Right lobe of liver (tissue), 4 donors: Measurements from ENCODE around the gene NRCAM.

ENCODE experiments used
- CTCF ChIP-seq, 4 donors: fragments of 200-600 bp in 3 of 4; fragments of 450-650 bp in 1 of 4; IDR thresholded peaks; one replicate each; pipeline versions ENCODE4 v1.5.1 to v1.8.0; 2016 to 2022; ENCODE audit warnings: antibody characterized with exemption in 4 of 4, mild to moderate bottlenecking in 2 of 4
- POLR2A ChIP-seq: fragments of 450-650 bp; IDR thresholded peaks from one replicate; pipeline ENCODE4 v1.6.1; 2017; ENCODE audit warnings: antibody characterized with exemption, mild to moderate bottlenecking
- donor health status: DM: no; HTN: no; CAD: no.
- donor health status: DM: no; HTN: no; CAD: no.
- donor health status: DM: no; HTN: yes; CAD: no.

DNA sequence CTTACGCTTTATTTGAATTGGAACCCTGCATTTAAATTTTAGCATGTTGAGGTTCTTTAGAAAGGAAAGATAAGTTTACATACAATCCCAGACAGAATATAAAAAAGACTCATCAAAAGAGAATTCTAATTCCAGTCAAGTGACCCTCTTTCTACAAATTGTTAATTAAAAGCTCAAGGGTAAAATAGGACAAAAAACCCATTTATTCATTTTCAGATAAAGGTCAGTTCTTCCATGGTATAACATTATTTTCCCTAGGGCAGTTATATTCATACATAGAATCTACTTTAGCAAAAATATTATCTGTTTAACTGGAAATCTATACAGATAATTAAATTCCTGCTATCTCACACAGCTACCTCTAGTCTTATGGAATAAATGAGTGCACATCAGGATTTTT, 188.6 kb downstream of the NRCAM start:
- no peak for TF ChIP-seq CTCF (IDR thresholded peaks at IDR 0.05)
- TF ChIP-seq POLR2A, result no peak
